ENCODE results near the gene CSNK1D.

DNA sequence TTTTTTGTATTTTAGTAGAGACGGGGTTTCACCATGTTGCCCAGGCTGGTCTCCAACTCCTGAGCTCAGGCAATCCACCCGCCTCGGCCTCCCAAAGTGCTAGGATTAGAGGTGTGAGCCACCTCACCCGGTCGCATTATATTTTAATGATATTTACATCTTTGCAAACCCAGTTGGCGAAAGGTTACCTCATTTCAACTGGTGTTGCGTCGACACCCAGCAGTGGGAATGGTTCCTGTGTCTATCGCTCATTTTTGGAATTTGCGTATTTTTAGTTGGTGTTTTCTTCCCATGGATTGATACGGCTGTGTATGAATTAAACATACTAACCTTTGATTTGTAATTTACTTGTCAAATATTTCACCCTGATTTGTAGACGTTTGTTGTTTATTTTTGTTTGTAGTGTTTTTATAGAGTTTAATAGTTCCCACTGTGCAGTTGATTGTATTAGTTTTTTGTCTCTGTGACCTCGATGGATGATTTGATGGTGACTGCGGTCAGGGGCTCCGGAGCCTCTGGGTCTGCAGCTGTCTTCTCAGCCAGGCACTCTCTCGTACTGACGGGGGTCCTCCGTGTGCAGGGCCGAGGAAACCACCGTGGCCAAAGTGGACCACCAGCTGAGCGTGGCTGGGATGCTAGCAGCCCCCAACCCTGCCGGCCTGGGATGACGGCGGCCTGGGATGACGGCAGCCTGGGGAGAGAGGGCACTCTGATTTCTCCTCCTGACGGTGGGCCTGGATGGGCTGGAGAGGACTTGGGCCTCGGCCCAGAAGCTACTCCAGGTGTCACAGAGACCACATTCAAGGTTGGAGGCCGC is 39.9 kb upstream of the CSNK1D start:
- TF ChIP-seq, protein P1, sequence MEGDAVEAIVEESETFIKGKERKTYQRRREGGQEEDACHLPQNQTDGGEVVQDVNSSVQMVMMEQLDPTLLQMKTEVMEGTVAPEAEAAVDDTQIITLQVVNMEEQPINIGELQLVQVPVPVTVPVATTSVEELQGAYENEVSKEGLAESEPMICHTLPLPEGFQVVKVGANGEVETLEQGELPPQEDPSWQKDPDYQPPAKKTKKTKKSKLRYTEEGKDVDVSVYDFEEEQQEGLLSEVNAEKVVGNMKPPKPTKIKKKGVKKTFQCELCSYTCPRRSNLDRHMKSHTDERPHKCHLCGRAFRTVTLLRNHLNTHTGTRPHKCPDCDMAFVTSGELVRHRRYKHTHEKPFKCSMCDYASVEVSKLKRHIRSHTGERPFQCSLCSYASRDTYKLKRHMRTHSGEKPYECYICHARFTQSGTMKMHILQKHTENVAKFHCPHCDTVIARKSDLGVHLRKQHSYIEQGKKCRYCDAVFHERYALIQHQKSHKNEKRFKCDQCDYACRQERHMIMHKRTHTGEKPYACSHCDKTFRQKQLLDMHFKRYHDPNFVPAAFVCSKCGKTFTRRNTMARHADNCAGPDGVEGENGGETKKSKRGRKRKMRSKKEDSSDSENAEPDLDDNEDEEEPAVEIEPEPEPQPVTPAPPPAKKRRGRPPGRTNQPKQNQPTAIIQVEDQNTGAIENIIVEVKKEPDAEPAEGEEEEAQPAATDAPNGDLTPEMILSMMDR (conservative IDR thresholded peaks at IDR 0.05 in 1 of 2, IDR thresholded peaks at IDR 0.05 in 1 of 2; ENCODE audit: extremely low read depth in 1 of 2, insufficient read depth in 1 of 2, low read depth in 1 of 2, low read length in 2 of 2): no peak
- TF ChIP-seq EZH2 (IDR thresholded peaks at IDR 0.05; ENCODE audit: borderline replicate concordance, low read length): no peak
